Suprapubic skin (tissue), 4 donors: ENCODE measurements around the gene SPOCK3. TPM values are rescaled to one million over a fixed set of nuclear protein-coding genes. Genes with fewer than 3 reads are reported as not detected.

Experiments used
- DNase-seq, 2 donors: peaks; one replicate each; pipeline ENCODE4 v3.0.0-alpha.2; 2019; ENCODE audit warnings: low spot score in 2 of 2
- H3K27ac ChIP-seq: fragments of 200-600 bp; sonication (generic); one replicate; pipeline ENCODE4 v1.5.1; 2019
- H3K27me3 ChIP-seq: fragments of 200-600 bp; sonication (generic); one replicate; pipeline ENCODE4 v1.5.1; 2019
- H3K36me3 ChIP-seq: fragments of 200-600 bp; sonication (generic); one replicate; pipeline ENCODE4 v1.5.1; 2019
- H3K4me1 ChIP-seq: fragments of 200-600 bp; sonication (generic); one replicate; pipeline ENCODE4 v1.5.1; 2019
- H3K4me3 ChIP-seq: fragments of 200-600 bp; sonication (generic); one replicate; pipeline ENCODE4 v1.5.1; 2019; ENCODE audit warnings: mild to moderate bottlenecking
- H3K9me3 ChIP-seq: fragments of 200-600 bp; sonication (generic); one replicate; pipeline ENCODE4 v1.5.1; 2019
- EP300 ChIP-seq: sonication (generic); formaldehyde crosslinking; IDR thresholded peaks from one replicate; pipeline ENCODE4 v1.6.1; 2017; ENCODE audit warnings: antibody characterized with exemption
- POLR2A ChIP-seq, 2 donors: fragments of 450-650 bp; IDR thresholded peaks; one replicate each; pipeline ENCODE4 v1.6.1; 2017; ENCODE audit warnings: antibody characterized with exemption in 2 of 2, mild to moderate bottlenecking in 2 of 2, moderate library complexity in 2 of 2
- POLR2AphosphoS5 ChIP-seq, 3 donors: sonication (generic); formaldehyde crosslinking; IDR thresholded peaks; one replicate each; pipeline ENCODE4 v1.6.1; 2017; ENCODE audit warnings: antibody characterized with exemption in 3 of 3
- WGBS: methylation state at CpG from one replicate; pipeline ENCODE4 v1.1.5; 2018; 5-methylcytosine and 5-hydroxymethylcytosine counted together
- total RNA-seq, 4 donors: library from RNA; depleted of rRNA; stranded (reverse); fragments of >200 nt; gene quantifications; one replicate each; pipeline ENCODE4 v1.1.0, GENCODE V29; 2016
- TF ChIP-seq, protein P1 (sequence below), 2 donors: fragments of 200-600 bp in 1 of 2; fragments of 450-650 bp in 1 of 2; sonication (generic) in 1 of 2; IDR thresholded peaks; one replicate each; pipeline ENCODE4 v1.5.1; 2016 to 2019; ENCODE audit warnings: antibody characterized with exemption in 2 of 2, mild to moderate bottlenecking in 1 of 2, moderate library complexity in 1 of 2

SPOCK3 gene
- total RNA-seq, 4 donors from 2014 or later, result not detected

DNA sequence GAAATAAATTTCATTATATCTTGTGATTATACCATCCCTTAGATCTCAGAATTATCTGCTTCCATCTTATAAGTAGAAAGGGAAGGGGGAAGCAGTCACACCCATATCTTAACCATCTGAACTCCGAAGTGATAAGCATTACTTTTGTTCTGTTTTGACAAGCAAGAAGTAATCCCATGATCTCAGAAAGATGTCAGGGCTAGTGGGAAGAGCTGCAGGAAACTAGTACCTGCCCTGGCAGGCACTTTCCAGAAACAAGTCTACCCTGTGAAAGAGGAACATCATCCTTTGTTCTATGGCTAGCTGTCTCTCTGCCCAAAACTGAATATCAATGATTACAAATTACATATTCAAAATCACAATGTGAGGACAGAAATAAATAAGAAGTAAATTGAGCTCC is 244.4 kb downstream of the SPOCK3 start:
- WGBS, result 42% methylated on average over 1 of the region's 1 CpG
- no peaks in the 10 kb centered on the region for H3K36me3 ChIP-seq
- H3K9me3 ChIP-seq, result no peaks in the 10 kb centered on the region
- no peaks in the 10 kb centered on the region for H3K4me1 ChIP-seq
- H3K27ac ChIP-seq, result no peak overlapping the region
- H3K4me3 ChIP-seq, result no peak overlapping the region
- TF ChIP-seq, protein P1, sequence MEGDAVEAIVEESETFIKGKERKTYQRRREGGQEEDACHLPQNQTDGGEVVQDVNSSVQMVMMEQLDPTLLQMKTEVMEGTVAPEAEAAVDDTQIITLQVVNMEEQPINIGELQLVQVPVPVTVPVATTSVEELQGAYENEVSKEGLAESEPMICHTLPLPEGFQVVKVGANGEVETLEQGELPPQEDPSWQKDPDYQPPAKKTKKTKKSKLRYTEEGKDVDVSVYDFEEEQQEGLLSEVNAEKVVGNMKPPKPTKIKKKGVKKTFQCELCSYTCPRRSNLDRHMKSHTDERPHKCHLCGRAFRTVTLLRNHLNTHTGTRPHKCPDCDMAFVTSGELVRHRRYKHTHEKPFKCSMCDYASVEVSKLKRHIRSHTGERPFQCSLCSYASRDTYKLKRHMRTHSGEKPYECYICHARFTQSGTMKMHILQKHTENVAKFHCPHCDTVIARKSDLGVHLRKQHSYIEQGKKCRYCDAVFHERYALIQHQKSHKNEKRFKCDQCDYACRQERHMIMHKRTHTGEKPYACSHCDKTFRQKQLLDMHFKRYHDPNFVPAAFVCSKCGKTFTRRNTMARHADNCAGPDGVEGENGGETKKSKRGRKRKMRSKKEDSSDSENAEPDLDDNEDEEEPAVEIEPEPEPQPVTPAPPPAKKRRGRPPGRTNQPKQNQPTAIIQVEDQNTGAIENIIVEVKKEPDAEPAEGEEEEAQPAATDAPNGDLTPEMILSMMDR (IDR thresholded peaks at IDR 0.05), result no peak
- TF ChIP-seq POLR2AphosphoS5 (IDR thresholded peaks at IDR 0.05) (no peak), EP300 (no peak), POLR2A (IDR thresholded peaks at IDR 0.05) (no peak)
- H3K27me3 ChIP-seq, result no peaks in the 10 kb centered on the region
- no peak for DNase-seq

DNA sequence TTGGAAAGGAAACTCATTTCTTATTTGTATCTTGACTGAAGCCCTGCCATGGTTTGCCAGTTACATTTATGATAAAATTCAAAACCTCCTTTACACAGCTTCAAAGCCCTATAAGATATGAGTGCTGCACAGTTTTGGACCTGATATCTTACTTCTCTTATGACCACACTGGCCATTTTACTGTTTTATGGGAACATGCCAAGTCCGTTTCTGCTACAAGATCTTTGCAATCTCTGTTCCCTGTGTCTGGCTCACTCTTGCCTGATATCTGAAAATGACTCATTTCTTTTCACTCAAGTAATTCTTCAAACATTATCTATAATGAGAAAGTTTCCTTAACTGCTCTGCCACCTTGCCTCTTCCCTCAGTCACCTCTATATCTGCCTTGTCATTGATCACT is 247.3 kb downstream of the SPOCK3 start:
- Histone ChIP-seq H3K27me3 (no peaks in the 10 kb centered on the region), H3K27ac (no peak overlapping the region), H3K4me3 (no peak overlapping the region), H3K9me3 (no peaks in the 10 kb centered on the region), H3K36me3 (no peaks in the 10 kb centered on the region), H3K4me1 (no peaks in the 10 kb centered on the region)
- 42% methylated on average over 1 of the region's 1 CpG for WGBS
- no peak for DNase-seq
- no peak for TF ChIP-seq POLR2AphosphoS5 (IDR thresholded peaks at IDR 0.05)
- TF ChIP-seq, protein P1 (IDR thresholded peaks at IDR 0.05), result no peak
- no peak for TF ChIP-seq POLR2A (IDR thresholded peaks at IDR 0.05)
- TF ChIP-seq EP300, result no peak

DNA sequence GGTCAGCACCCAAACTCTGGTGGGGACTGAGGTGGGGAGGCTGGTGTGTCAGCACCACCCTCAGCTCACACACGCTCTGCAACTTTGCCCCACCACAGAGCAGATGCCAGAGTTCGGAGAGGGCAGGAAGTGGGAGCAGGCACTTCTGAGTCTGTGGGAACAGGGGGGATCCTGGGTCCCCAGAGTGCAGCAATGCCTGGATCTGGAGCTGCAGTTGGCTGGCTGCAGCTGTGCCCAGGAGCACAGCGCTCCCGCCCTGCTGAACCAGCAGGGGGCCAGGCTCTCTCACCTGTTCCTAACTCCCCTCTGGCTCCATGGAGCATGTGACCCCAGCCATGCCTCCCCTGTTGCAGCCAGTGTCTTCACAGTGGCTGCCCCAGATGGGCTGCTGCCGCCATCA is 252.4 kb downstream of the SPOCK3 start:
- no peak for DNase-seq
- Histone ChIP-seq H3K4me1 (no peaks in the 10 kb centered on the region), H3K9me3 (no peaks in the 10 kb centered on the region), H3K27ac (no peak overlapping the region), H3K4me3 (no peak overlapping the region), H3K36me3 (no peaks in the 10 kb centered on the region), H3K27me3 (no peaks in the 10 kb centered on the region)
- TF ChIP-seq POLR2A (IDR thresholded peaks at IDR 0.05) (no peak), POLR2AphosphoS5 (IDR thresholded peaks at IDR 0.05) (no peak), EP300 (no peak)
- TF ChIP-seq, protein P1 (IDR thresholded peaks at IDR 0.05), result no peak
- WGBS, result 88% methylated on average over 5 of the region's 5 CpGs

DNA sequence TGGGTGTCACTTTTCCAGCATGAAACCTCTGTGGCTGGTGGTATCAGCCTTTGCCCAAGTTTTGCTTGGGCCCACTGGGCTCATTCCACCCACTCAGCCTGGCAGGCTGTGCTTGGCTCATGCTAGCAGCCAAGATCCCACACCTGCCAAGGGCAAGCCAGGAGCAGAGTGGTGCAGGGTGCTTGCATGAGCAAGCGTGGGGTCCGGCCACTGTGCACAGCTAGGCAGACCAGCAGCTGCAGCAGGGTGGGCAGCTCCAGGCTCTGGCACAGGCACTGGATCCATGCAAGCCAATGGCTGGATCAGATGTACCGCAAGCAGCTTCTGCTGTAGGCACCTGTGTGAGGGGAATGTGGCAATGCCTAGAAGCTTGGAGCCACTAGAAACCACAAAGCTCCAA is 253.9 kb downstream of the SPOCK3 start:
- no peak for DNase-seq
- no peak overlapping the region for H3K27ac ChIP-seq
- TF ChIP-seq EP300 (no peak), POLR2A (IDR thresholded peaks at IDR 0.05) (no peak), POLR2AphosphoS5 (IDR thresholded peaks at IDR 0.05) (no peak)
- TF ChIP-seq, protein P1 (IDR thresholded peaks at IDR 0.05), result no peak
- H3K36me3 ChIP-seq, result no peaks in the 10 kb centered on the region
- H3K27me3 ChIP-seq, result no peaks in the 10 kb centered on the region
- 100% methylated on average over 1 of the region's 3 CpGs for WGBS
- no peaks in the 10 kb centered on the region for H3K9me3 ChIP-seq
- no peaks in the 10 kb centered on the region for H3K4me1 ChIP-seq
- no peak overlapping the region for H3K4me3 ChIP-seq

DNA sequence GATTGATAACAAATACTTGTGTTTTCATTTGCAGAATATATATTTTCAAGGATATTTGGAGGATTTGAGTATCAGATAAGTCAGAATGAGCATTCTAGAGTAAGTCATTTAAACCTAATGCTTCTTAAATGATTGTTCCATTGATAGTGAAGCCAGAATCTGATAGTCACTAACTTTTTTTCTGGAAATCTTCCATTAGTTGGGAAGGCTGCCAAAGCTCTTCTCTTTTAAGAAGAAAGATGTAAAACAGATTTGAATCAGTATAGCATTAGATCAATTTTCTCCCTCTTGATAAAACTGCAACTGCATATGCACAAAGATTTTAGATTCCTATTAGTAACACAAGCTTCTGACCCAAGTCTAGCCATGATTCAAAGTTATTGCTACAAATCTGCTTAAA is 256.7 kb downstream of the SPOCK3 start:
- no peak for DNase-seq
- Histone ChIP-seq H3K9me3 (no peaks in the 10 kb centered on the region), H3K4me3 (no peak overlapping the region), H3K27me3 (no peaks in the 10 kb centered on the region), H3K27ac (no peak overlapping the region), H3K36me3 (no peaks in the 10 kb centered on the region), H3K4me1 (no peaks in the 10 kb centered on the region)
- no peak for TF ChIP-seq POLR2AphosphoS5 (IDR thresholded peaks at IDR 0.05)
- TF ChIP-seq, protein P1 (IDR thresholded peaks at IDR 0.05), result no peak
- no peak for TF ChIP-seq POLR2A (IDR thresholded peaks at IDR 0.05)
- TF ChIP-seq EP300, result no peak
